HEK293 (cell line): ENCODE data around the gene CMTM2.

Source experiments
- CTCF ChIA-PET: fragments of 350-600 bp; formaldehyde crosslinking; extraction: SDS; loops from one replicate; lab custom pipeline; 2021; ENCODE audit warnings: antibody characterized with exemption; lab: Yijun Ruan, JAX
- POLR2A ChIA-PET: fragments of 300-600 bp; formaldehyde crosslinking; extraction: SDS; loops from one replicate; lab custom pipeline; 2020; ENCODE audit warnings: antibody characterized with exemption, inconsistent platforms; lab: Yijun Ruan, JAX
- H3K27ac ChIP-seq: fragments of 200-500 bp; sonication (Bioruptor generic); 2 replicates; pipeline ENCODE4 v1.5.1; 2014; ENCODE audit warnings: low read depth, low read length, control low read depth, inconsistent platforms; ENCODE audit errors: extremely low read depth
- H3K36me3 ChIP-seq, 2 experiments: fragments of 200-500 bp in 1 of 2; sonication (Bioruptor generic) in 1 of 2; 1 replicate in 1 of 2; 2 replicates in 1 of 2; pipeline ENCODE4 v1.5.1; 2014 to 2017; ENCODE audit warnings: inconsistent platforms in 2 of 2, low read length in 2 of 2; ENCODE audit not compliant: control insufficient read depth in 2 of 2, insufficient read depth in 1 of 2
- H3K4me1 ChIP-seq: fragments of 200-500 bp; sonication (Bioruptor generic); 2 replicates; pipeline ENCODE4 v1.5.1; 2014; ENCODE audit warnings: mild to moderate bottlenecking, low read length, inconsistent platforms; ENCODE audit not compliant: control insufficient read depth, insufficient read depth
- H3K4me3 ChIP-seq: 2 replicates; pipeline ENCODE4 v1.5.1; 2011; ENCODE audit warnings: low read depth, mild to moderate bottlenecking, control low read depth, low read length, moderate library complexity
- H3K9me3 ChIP-seq: fragments of 200-500 bp; sonication (Bioruptor generic); 2 replicates; pipeline ENCODE4 v1.5.1; 2014; ENCODE audit warnings: low read depth, low read length, inconsistent platforms; ENCODE audit not compliant: control insufficient read depth, insufficient read depth
- ATF2 ChIP-seq: fragments of 450-650 bp; formaldehyde crosslinking; IDR thresholded peaks from 2 replicates; pipeline ENCODE4 v1.5.1; 2016; ENCODE audit warnings: missing biosample characterization, missing genetic modification characterization, low read depth
- KLF17 ChIP-seq: fragments of 450-650 bp; formaldehyde crosslinking; IDR thresholded peaks from 2 replicates; pipeline ENCODE4 v1.5.1; 2016; ENCODE audit warnings: missing biosample characterization, missing genetic modification characterization
- PRDM4 ChIP-seq: fragments of 450-650 bp; formaldehyde crosslinking; IDR thresholded peaks from 2 replicates; pipeline ENCODE4 v1.5.1; 2017; ENCODE audit warnings: missing biosample characterization, missing genetic modification characterization
- RBAK ChIP-seq: fragments of 450-650 bp; formaldehyde crosslinking; IDR thresholded peaks from 2 replicates; pipeline ENCODE4 v1.5.1; 2016; ENCODE audit warnings: missing biosample characterization, missing genetic modification characterization
- REPIN1 ChIP-seq: fragments of 450-650 bp; formaldehyde crosslinking; IDR thresholded peaks from 2 replicates; pipeline ENCODE4 v1.5.1; 2017; ENCODE audit warnings: missing biosample characterization, missing genetic modification characterization, low read depth
- SP7 ChIP-seq: fragments of 450-650 bp; formaldehyde crosslinking; IDR thresholded peaks from 2 replicates; pipeline ENCODE4 v1.5.1; 2016; ENCODE audit warnings: missing biosample characterization, missing genetic modification characterization
- ZFP3 ChIP-seq: fragments of 450-650 bp; formaldehyde crosslinking; IDR thresholded peaks from 2 replicates; pipeline ENCODE4 v1.5.1; 2016; ENCODE audit warnings: low read depth, missing biosample characterization, missing genetic modification characterization
- ZIC2 ChIP-seq: fragments of 450-650 bp; formaldehyde crosslinking; IDR thresholded peaks from 2 replicates; pipeline ENCODE4 v1.5.1; 2016; ENCODE audit warnings: missing biosample characterization, missing genetic modification characterization
- ZNF157 ChIP-seq: fragments of 450-650 bp; formaldehyde crosslinking; IDR thresholded peaks from 2 replicates; pipeline ENCODE4 v1.5.1; 2016; ENCODE audit warnings: missing biosample characterization, missing genetic modification characterization
- ZNF19 ChIP-seq: fragments of 450-650 bp; formaldehyde crosslinking; IDR thresholded peaks from 2 replicates; pipeline ENCODE4; 2016; ENCODE audit warnings: missing biosample characterization, missing genetic modification characterization, low read depth
- ZNF202 ChIP-seq: fragments of 450-650 bp; formaldehyde crosslinking; IDR thresholded peaks from 2 replicates; pipeline ENCODE4 v1.5.1; 2016; ENCODE audit warnings: missing biosample characterization, missing genetic modification characterization, borderline replicate concordance
- ZNF211 ChIP-seq: fragments of 450-650 bp; formaldehyde crosslinking; IDR thresholded peaks from 2 replicates; pipeline ENCODE4 v1.5.1; 2016; ENCODE audit warnings: low read depth, missing biosample characterization, missing genetic modification characterization
- ZNF274 ChIP-seq, 2 experiments: fragments of 200-500 bp in 1 of 2; fragments of 450-650 bp in 1 of 2; sonication (Bioruptor generic) in 1 of 2; formaldehyde crosslinking in 1 of 2; IDR thresholded peaks; 2 replicates each; pipeline versions ENCODE4 v1.5.1 to v1.6.1; 2014 to 2016; ENCODE audit warnings: borderline replicate concordance in 1 of 2, inconsistent platforms in 1 of 2, low read length in 1 of 2, missing biosample characterization in 1 of 2, missing genetic modification characterization in 1 of 2
- ZNF311 ChIP-seq: fragments of 450-650 bp; formaldehyde crosslinking; IDR thresholded peaks from 2 replicates; pipeline ENCODE4 v1.5.1; 2017; ENCODE audit warnings: missing biosample characterization, missing genetic modification characterization, borderline replicate concordance
- ZNF416 ChIP-seq: fragments of 450-650 bp; formaldehyde crosslinking; IDR thresholded peaks from 2 replicates; pipeline ENCODE4 v1.5.1; 2016; ENCODE audit warnings: missing biosample characterization, missing genetic modification characterization
- ZNF449 ChIP-seq: fragments of 450-650 bp; formaldehyde crosslinking; IDR thresholded peaks from 2 replicates; pipeline ENCODE4 v1.5.1; 2017; ENCODE audit warnings: missing biosample characterization, mild to moderate bottlenecking, missing genetic modification characterization, moderate library complexity
- ZNF473 ChIP-seq: fragments of 450-650 bp; formaldehyde crosslinking; IDR thresholded peaks from 2 replicates; pipeline ENCODE4 v1.5.1; 2017; ENCODE audit warnings: missing biosample characterization, missing genetic modification characterization
- ZNF501 ChIP-seq: fragments of 450-650 bp; formaldehyde crosslinking; IDR thresholded peaks from 2 replicates; pipeline ENCODE4 v1.5.1; 2016; ENCODE audit warnings: missing biosample characterization, missing genetic modification characterization
- ZNF585B ChIP-seq: fragments of 450-650 bp; formaldehyde crosslinking; IDR thresholded peaks from 2 replicates; pipeline ENCODE4 v1.5.1; 2016; ENCODE audit warnings: missing biosample characterization, missing genetic modification characterization
- ZNF600 ChIP-seq: fragments of 450-650 bp; formaldehyde crosslinking; IDR thresholded peaks from 2 replicates; pipeline ENCODE4 v1.5.1; 2016; ENCODE audit warnings: missing biosample characterization, missing genetic modification characterization
- ZNF658 ChIP-seq: fragments of 450-650 bp; formaldehyde crosslinking; IDR thresholded peaks from 2 replicates; pipeline ENCODE4; 2016; ENCODE audit warnings: missing biosample characterization, missing genetic modification characterization
- ZNF76 ChIP-seq: fragments of 450-650 bp; formaldehyde crosslinking; IDR thresholded peaks from 2 replicates; pipeline ENCODE4; 2016; ENCODE audit warnings: low read depth, missing biosample characterization, missing genetic modification characterization, borderline replicate concordance
- ZNF776 ChIP-seq: fragments of 450-650 bp; formaldehyde crosslinking; IDR thresholded peaks from 2 replicates; pipeline ENCODE4 v1.5.0; 2017; ENCODE audit warnings: missing biosample characterization, missing genetic modification characterization, borderline replicate concordance
- ZNF792 ChIP-seq: fragments of 450-650 bp; formaldehyde crosslinking; IDR thresholded peaks from 2 replicates; pipeline ENCODE4 v1.5.1; 2016; ENCODE audit warnings: missing biosample characterization, missing genetic modification characterization

Gene CMTM2

GRCh38 chr16:66612422-66612821, 33.2 kb downstream of the CMTM2 start:
- CTCF ChIA-PET = interaction anchor here (0.6 to 1.0 kb wide), 2 partner anchors 41 to 206 kb away, joined by 3 read pairs; no protein-coding TSS in a partner anchor
- Histone ChIP-seq H3K27ac (no peak overlapping the region), H3K9me3 (no peaks in the 10 kb centered on the region), H3K36me3 (peaks cover 5 to 77% of the 10 kb centered on the region in 2 experiments; a peak in 2 of 3 replicates), H3K4me1 (no peaks in the 10 kb centered on the region; the same call in 1 of the 2 replicates)
- TF ChIP-seq PRDM4 (tag by site-specific recombination) (no peak), ZNF600 (0 out of 2 replicates have a peak, but pooled peaks have one; percentile 14), ZNF585B (tag by site-specific recombination) (no peak), ZNF274 (IDR thresholded peaks at IDR 0.05; ENCODE audit: low read length) (no peak), ZNF274 (tag by site-specific recombination; IDR thresholded peaks at IDR 0.05; ENCODE audit: borderline replicate concordance) (no peak), ZNF76 (tag by site-specific recombination) (no peak), SP7 (tag by site-specific recombination) (no peak), ZIC2 (tag by site-specific recombination) (peak; percentile 42), ZNF311 (tag by site-specific recombination) (no peak), ZNF473 (tag by site-specific recombination) (no peak), ZFP3 (tag by site-specific recombination) (no peak), ATF2 (tag by site-specific recombination) (no peak), REPIN1 (tag by site-specific recombination) (no peak), ZNF157 (tag by site-specific recombination) (no peak)
- TF ChIP-seq, all 188 proteins: peak for 2
- H3K4me3 ChIP-seq = no peak overlapping the region
- POLR2A ChIA-PET = no interaction called here

GRCh38 chr16:66614161-66614802, 35.0 kb downstream of the CMTM2 start:
- Histone ChIP-seq H3K9me3 (no peaks in the 10 kb centered on the region), H3K36me3 (peaks cover 5 to 84% of the 10 kb centered on the region in 2 experiments; a peak in 2 of 3 replicates), H3K4me1 (peaks cover 3% of the 10 kb centered on the region), H3K4me3 (no peak overlapping the region), H3K27ac (no peak overlapping the region)
- ChIA-PET CTCF (interaction anchor here (1.0 kb wide), 1 partner anchor 46 kb away, joined by 3 read pairs; no protein-coding TSS in a partner anchor), POLR2A (no interaction called here)
- TF ChIP-seq ZNF501 (tag by site-specific recombination) = no peak
- TF ChIP-seq ZNF600 = 0 out of 2 replicates have a peak, but pooled peaks have one; percentile 36

GRCh38 chr16:66616169-66616568, 36.9 kb downstream of the CMTM2 start:
- ChIA-PET POLR2A (no interaction called here), CTCF (no interaction called here)
- Histone ChIP-seq H3K4me1 (peaks cover 13% of the 10 kb centered on the region), H3K4me3 (no peak overlapping the region), H3K27ac (0 out of 2 replicates have a peak overlapping the region, but pooled peaks have one; percentile 20), H3K36me3 (peaks cover 2 to 72% of the 10 kb centered on the region in 2 experiments; a peak in 2 of 3 replicates), H3K9me3 (no peaks in the 10 kb centered on the region)
- no peak for TF ChIP-seq ZNF202 (tag by site-specific recombination)
- no peak for TF ChIP-seq ZNF211
- no peak for TF ChIP-seq ZNF501 (tag by site-specific recombination)
- TF ChIP-seq ZNF658 (tag by site-specific recombination) = no peak
- no peak for TF ChIP-seq ZNF416 (tag by site-specific recombination)
- no peak for TF ChIP-seq RBAK
- no peak for TF ChIP-seq KLF17 (tag by site-specific recombination)
- no peak for TF ChIP-seq ZNF792 (tag by site-specific recombination)
- TF ChIP-seq ZNF76 (tag by site-specific recombination) = no peak
- TF ChIP-seq ZNF776 = no peak
- no peak for TF ChIP-seq ZNF19
- TF ChIP-seq ZNF449 (tag by site-specific recombination) = no peak
